HEK293 (cell line): ENCODE data around the gene MRPL4.

Experiments used
- CTCF ChIA-PET: fragments of 350-600 bp; formaldehyde crosslinking; extraction: SDS; loops from one replicate; lab custom pipeline; 2021; ENCODE audit warnings: antibody characterized with exemption; lab: Yijun Ruan, JAX
- POLR2A ChIA-PET: fragments of 300-600 bp; formaldehyde crosslinking; extraction: SDS; loops from one replicate; lab custom pipeline; 2020; ENCODE audit warnings: antibody characterized with exemption, inconsistent platforms; lab: Yijun Ruan, JAX
- H3K27ac ChIP-seq: fragments of 200-500 bp; sonication (Bioruptor generic); 2 replicates; pipeline ENCODE4 v1.5.1; 2014; ENCODE audit warnings: low read depth, low read length, control low read depth, inconsistent platforms; ENCODE audit errors: extremely low read depth
- H3K36me3 ChIP-seq, 2 experiments: fragments of 200-500 bp in 1 of 2; sonication (Bioruptor generic) in 1 of 2; 1 replicate in 1 of 2; 2 replicates in 1 of 2; pipeline ENCODE4 v1.5.1; 2014 to 2017; ENCODE audit warnings: inconsistent platforms in 2 of 2, low read length in 2 of 2; ENCODE audit not compliant: control insufficient read depth in 2 of 2, insufficient read depth in 1 of 2
- H3K4me1 ChIP-seq: fragments of 200-500 bp; sonication (Bioruptor generic); 2 replicates; pipeline ENCODE4 v1.5.1; 2014; ENCODE audit warnings: mild to moderate bottlenecking, low read length, inconsistent platforms; ENCODE audit not compliant: control insufficient read depth, insufficient read depth
- H3K4me3 ChIP-seq: 2 replicates; pipeline ENCODE4 v1.5.1; 2011; ENCODE audit warnings: low read depth, mild to moderate bottlenecking, control low read depth, low read length, moderate library complexity
- H3K9me3 ChIP-seq: fragments of 200-500 bp; sonication (Bioruptor generic); 2 replicates; pipeline ENCODE4 v1.5.1; 2014; ENCODE audit warnings: low read depth, low read length, inconsistent platforms; ENCODE audit not compliant: control insufficient read depth, insufficient read depth
- GLIS1 ChIP-seq: fragments of 450-650 bp; formaldehyde crosslinking; IDR thresholded peaks from 2 replicates; pipeline ENCODE4 v1.5.1; 2016; ENCODE audit warnings: missing biosample characterization, missing genetic modification characterization
- IKZF3 ChIP-seq: fragments of 450-650 bp; IDR thresholded peaks from 2 replicates; pipeline ENCODE4 v1.5.0; 2018; ENCODE audit warnings: missing biosample characterization, mild to moderate bottlenecking, missing genetic modification characterization, moderate library complexity
- MYNN ChIP-seq: fragments of 450-650 bp; formaldehyde crosslinking; IDR thresholded peaks from 2 replicates; pipeline ENCODE4 v1.5.1; 2016; ENCODE audit warnings: missing biosample characterization, missing genetic modification characterization, borderline replicate concordance
- SP2 ChIP-seq: fragments of 450-650 bp; formaldehyde crosslinking; IDR thresholded peaks from 2 replicates; pipeline ENCODE4 v1.5.1; 2016; ENCODE audit warnings: missing biosample characterization, missing genetic modification characterization
- SP7 ChIP-seq: fragments of 450-650 bp; formaldehyde crosslinking; IDR thresholded peaks from 2 replicates; pipeline ENCODE4 v1.5.1; 2016; ENCODE audit warnings: missing biosample characterization, missing genetic modification characterization
- ZBTB48 ChIP-seq: fragments of 450-650 bp; formaldehyde crosslinking; IDR thresholded peaks from 2 replicates; pipeline ENCODE4 v1.5.1; 2016; ENCODE audit warnings: missing biosample characterization, missing genetic modification characterization
- ZEB2 ChIP-seq: fragments of 450-650 bp; formaldehyde crosslinking; IDR thresholded peaks from 2 replicates; pipeline ENCODE4 v1.5.1; 2016; ENCODE audit warnings: missing biosample characterization, missing genetic modification characterization
- ZNF184 ChIP-seq: fragments of 450-650 bp; IDR thresholded peaks from 2 replicates; pipeline ENCODE4 v1.5.1; 2018; ENCODE audit warnings: missing biosample characterization, mild to moderate bottlenecking, missing genetic modification characterization
- ZNF223 ChIP-seq: fragments of 450-650 bp; formaldehyde crosslinking; IDR thresholded peaks from 2 replicates; pipeline ENCODE4 v1.5.1; 2016; ENCODE audit warnings: missing biosample characterization, missing genetic modification characterization
- ZNF239 ChIP-seq: fragments of 450-650 bp; formaldehyde crosslinking; IDR thresholded peaks from 2 replicates; pipeline ENCODE4 v1.5.1; 2016; ENCODE audit warnings: missing biosample characterization, missing genetic modification characterization
- ZNF350 ChIP-seq: fragments of 450-650 bp; formaldehyde crosslinking; IDR thresholded peaks from 2 replicates; pipeline ENCODE4 v1.5.0; 2017; ENCODE audit warnings: missing biosample characterization, mild to moderate bottlenecking, missing genetic modification characterization
- ZNF529 ChIP-seq: fragments of 450-650 bp; formaldehyde crosslinking; IDR thresholded peaks from 2 replicates; pipeline ENCODE4 v1.5.1; 2017; ENCODE audit warnings: missing genetic modification characterization, missing biosample characterization; ENCODE audit not compliant: insufficient replicate concordance
- ZNF544 ChIP-seq: fragments of 450-650 bp; formaldehyde crosslinking; IDR thresholded peaks from 2 replicates; pipeline ENCODE4 v1.5.0; 2017; ENCODE audit warnings: missing biosample characterization, missing genetic modification characterization
- ZNF560 ChIP-seq: fragments of 450-650 bp; formaldehyde crosslinking; IDR thresholded peaks from 2 replicates; pipeline ENCODE4 v1.5.1; 2017; ENCODE audit warnings: missing biosample characterization, missing genetic modification characterization, borderline replicate concordance
- ZNF596 ChIP-seq: fragments of 450-650 bp; IDR thresholded peaks from 2 replicates; pipeline ENCODE4 v1.5.0; 2018; ENCODE audit warnings: missing biosample characterization, mild to moderate bottlenecking, missing genetic modification characterization, moderate library complexity
- ZNF660 ChIP-seq: fragments of 450-650 bp; IDR thresholded peaks from 2 replicates; pipeline ENCODE4 v1.5.1; 2018; ENCODE audit warnings: missing biosample characterization, mild to moderate bottlenecking, missing genetic modification characterization
- ZSCAN16 ChIP-seq: fragments of 450-650 bp; formaldehyde crosslinking; IDR thresholded peaks from 2 replicates; pipeline ENCODE4 v1.5.1; 2016; ENCODE audit warnings: missing biosample characterization, missing genetic modification characterization
- ZXDB ChIP-seq: fragments of 450-650 bp; formaldehyde crosslinking; IDR thresholded peaks from 2 replicates; pipeline ENCODE4 v1.5.1; 2016; ENCODE audit warnings: missing biosample characterization, missing genetic modification characterization
- TF ChIP-seq, protein P1 (sequence below): fragments of 450-650 bp; formaldehyde crosslinking; IDR thresholded peaks from 2 replicates; pipeline ENCODE4 v1.5.1; 2016; ENCODE audit warnings: missing biosample characterization, missing genetic modification characterization, borderline replicate concordance
- TF ChIP-seq, protein P2 (sequence below): fragments of 450-650 bp; formaldehyde crosslinking; IDR thresholded peaks from 2 replicates; pipeline ENCODE4 v1.5.1; 2016; ENCODE audit warnings: missing biosample characterization, missing genetic modification characterization, borderline replicate concordance
- TF ChIP-seq, protein P3 (sequence below): fragments of 450-650 bp; formaldehyde crosslinking; IDR thresholded peaks from 2 replicates; pipeline ENCODE4 v1.5.1; 2016; ENCODE audit warnings: missing biosample characterization, missing genetic modification characterization
- TF ChIP-seq, protein P4 (sequence below): IDR thresholded peaks from 2 replicates; pipeline ENCODE4 v1.6.1; 2011; ENCODE audit warnings: mild to moderate bottlenecking, low read depth, low read length, borderline replicate concordance

MRPL4 gene

DNA sequence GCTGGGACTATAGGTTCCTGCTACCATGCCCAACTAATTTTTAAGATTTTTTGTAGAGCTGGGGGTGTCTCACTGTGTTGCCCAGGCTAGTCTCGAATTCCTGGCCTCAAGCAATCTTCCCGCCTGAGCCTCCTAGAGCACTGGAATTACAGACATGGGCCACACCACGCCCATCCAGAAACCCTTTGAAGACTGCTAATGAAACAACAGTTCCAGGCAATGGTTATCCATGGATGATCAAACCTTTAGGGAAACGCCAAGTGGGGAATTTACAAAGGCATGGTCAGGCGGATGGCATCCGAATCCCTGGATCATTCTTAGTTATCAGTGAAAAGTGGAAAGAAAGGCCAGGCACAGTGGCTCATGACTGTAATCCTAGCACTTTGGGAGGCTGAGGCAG, 40.3 kb upstream of the MRPL4 start:
- no peaks in the 10 kb centered on the region for H3K4me1 ChIP-seq
- ChIA-PET CTCF (no interaction called here), POLR2A (no interaction called here)
- no peaks in the 10 kb centered on the region for H3K36me3 ChIP-seq
- H3K4me3 ChIP-seq = no peak overlapping the region
- H3K27ac ChIP-seq = no peak overlapping the region
- TF ChIP-seq ZXDB (tag by site-specific recombination) = no peak
- TF ChIP-seq SP7 (tag by site-specific recombination) = no peak
- TF ChIP-seq ZNF596 = no peak
- TF ChIP-seq ZNF660 (tag by site-specific recombination) = no peak
- TF ChIP-seq SP2 = no peak
- no peak for TF ChIP-seq ZNF529 (tag by site-specific recombination)
- no peak for TF ChIP-seq ZNF223
- no peak for TF ChIP-seq ZNF560 (tag by site-specific recombination)
- TF ChIP-seq, protein P1, sequence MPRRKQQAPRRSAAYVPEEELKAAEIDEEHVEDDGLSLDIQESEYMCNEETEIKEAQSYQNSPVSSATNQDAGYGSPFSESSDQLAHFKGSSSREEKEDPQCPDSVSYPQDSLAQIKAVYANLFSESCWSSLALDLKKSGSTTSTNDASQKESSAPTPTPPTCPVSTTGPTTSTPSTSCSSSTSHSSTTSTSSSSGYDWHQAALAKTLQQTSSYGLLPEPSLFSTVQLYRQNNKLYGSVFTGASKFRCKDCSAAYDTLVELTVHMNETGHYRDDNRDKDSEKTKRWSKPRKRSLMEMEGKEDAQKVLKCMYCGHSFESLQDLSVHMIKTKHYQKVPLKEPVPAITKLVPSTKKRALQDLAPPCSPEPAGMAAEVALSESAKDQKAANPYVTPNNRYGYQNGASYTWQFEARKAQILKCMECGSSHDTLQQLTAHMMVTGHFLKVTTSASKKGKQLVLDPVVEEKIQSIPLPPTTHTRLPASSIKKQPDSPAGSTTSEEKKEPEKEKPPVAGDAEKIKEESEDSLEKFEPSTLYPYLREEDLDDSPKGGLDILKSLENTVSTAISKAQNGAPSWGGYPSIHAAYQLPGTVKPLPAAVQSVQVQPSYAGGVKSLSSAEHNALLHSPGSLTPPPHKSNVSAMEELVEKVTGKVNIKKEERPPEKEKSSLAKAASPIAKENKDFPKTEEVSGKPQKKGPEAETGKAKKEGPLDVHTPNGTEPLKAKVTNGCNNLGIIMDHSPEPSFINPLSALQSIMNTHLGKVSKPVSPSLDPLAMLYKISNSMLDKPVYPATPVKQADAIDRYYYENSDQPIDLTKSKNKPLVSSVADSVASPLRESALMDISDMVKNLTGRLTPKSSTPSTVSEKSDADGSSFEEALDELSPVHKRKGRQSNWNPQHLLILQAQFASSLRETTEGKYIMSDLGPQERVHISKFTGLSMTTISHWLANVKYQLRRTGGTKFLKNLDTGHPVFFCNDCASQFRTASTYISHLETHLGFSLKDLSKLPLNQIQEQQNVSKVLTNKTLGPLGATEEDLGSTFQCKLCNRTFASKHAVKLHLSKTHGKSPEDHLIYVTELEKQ (tag by site-specific recombination) = no peak
- TF ChIP-seq, protein P2, sequence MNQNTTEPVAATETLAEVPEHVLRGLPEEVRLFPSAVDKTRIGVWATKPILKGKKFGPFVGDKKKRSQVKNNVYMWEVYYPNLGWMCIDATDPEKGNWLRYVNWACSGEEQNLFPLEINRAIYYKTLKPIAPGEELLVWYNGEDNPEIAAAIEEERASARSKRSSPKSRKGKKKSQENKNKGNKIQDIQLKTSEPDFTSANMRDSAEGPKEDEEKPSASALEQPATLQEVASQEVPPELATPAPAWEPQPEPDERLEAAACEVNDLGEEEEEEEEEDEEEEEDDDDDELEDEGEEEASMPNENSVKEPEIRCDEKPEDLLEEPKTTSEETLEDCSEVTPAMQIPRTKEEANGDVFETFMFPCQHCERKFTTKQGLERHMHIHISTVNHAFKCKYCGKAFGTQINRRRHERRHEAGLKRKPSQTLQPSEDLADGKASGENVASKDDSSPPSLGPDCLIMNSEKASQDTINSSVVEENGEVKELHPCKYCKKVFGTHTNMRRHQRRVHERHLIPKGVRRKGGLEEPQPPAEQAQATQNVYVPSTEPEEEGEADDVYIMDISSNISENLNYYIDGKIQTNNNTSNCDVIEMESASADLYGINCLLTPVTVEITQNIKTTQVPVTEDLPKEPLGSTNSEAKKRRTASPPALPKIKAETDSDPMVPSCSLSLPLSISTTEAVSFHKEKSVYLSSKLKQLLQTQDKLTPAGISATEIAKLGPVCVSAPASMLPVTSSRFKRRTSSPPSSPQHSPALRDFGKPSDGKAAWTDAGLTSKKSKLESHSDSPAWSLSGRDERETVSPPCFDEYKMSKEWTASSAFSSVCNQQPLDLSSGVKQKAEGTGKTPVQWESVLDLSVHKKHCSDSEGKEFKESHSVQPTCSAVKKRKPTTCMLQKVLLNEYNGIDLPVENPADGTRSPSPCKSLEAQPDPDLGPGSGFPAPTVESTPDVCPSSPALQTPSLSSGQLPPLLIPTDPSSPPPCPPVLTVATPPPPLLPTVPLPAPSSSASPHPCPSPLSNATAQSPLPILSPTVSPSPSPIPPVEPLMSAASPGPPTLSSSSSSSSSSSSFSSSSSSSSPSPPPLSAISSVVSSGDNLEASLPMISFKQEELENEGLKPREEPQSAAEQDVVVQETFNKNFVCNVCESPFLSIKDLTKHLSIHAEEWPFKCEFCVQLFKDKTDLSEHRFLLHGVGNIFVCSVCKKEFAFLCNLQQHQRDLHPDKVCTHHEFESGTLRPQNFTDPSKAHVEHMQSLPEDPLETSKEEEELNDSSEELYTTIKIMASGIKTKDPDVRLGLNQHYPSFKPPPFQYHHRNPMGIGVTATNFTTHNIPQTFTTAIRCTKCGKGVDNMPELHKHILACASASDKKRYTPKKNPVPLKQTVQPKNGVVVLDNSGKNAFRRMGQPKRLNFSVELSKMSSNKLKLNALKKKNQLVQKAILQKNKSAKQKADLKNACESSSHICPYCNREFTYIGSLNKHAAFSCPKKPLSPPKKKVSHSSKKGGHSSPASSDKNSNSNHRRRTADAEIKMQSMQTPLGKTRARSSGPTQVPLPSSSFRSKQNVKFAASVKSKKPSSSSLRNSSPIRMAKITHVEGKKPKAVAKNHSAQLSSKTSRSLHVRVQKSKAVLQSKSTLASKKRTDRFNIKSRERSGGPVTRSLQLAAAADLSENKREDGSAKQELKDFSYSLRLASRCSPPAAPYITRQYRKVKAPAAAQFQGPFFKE (tag by site-specific recombination) = no peak
- TF ChIP-seq ZNF350 = no peak
- TF ChIP-seq MYNN (tag by site-specific recombination) = no peak
- TF ChIP-seq ZSCAN16 = no peak
- no peak for TF ChIP-seq IKZF3
- no peak for TF ChIP-seq GLIS1
- no peak for TF ChIP-seq ZEB2
- no peak for TF ChIP-seq ZBTB48 (tag by site-specific recombination)
- no peak for TF ChIP-seq ZNF184 (tag by site-specific recombination)
- TF ChIP-seq ZNF544 = no peak
- no peaks in the 10 kb centered on the region for H3K9me3 ChIP-seq

DNA sequence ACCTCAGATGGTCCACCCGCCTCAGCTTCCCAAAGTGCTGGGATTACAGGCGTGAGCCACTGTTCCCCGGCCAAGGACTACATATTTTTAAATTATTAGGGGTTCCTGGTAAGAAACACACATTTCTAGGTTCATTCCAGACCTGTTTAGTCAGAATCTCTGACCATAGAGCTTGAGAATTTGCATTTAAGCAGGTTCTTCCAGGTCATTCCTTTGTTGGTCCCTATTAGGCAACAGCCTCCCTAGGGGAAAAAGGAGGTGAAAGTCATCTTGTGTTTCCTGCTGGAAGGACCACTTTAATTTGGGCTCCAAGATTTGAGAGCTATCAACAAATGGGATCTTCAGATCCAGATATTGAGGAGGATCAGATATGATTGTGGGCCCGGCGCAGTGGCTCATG, 37.2 kb upstream of the MRPL4 start:
- H3K27ac ChIP-seq = no peak overlapping the region
- no peaks in the 10 kb centered on the region for H3K4me1 ChIP-seq
- ChIA-PET POLR2A (interaction anchor here (1.1 kb wide), 1 partner anchor 20 kb away, joined by 3 read pairs; the partner anchor contains the start of gene DNMT1), CTCF (interaction anchor here (0.7 to 2.1 kb wide), 4 partner anchors 13 to 430 kb away, joined by 3 to 9 read pairs (median 4); no protein-coding TSS in a partner anchor)
- no peaks in the 10 kb centered on the region for H3K9me3 ChIP-seq
- no peaks in the 10 kb centered on the region for H3K36me3 ChIP-seq
- no peak overlapping the region for H3K4me3 ChIP-seq
- TF ChIP-seq, protein P3, sequence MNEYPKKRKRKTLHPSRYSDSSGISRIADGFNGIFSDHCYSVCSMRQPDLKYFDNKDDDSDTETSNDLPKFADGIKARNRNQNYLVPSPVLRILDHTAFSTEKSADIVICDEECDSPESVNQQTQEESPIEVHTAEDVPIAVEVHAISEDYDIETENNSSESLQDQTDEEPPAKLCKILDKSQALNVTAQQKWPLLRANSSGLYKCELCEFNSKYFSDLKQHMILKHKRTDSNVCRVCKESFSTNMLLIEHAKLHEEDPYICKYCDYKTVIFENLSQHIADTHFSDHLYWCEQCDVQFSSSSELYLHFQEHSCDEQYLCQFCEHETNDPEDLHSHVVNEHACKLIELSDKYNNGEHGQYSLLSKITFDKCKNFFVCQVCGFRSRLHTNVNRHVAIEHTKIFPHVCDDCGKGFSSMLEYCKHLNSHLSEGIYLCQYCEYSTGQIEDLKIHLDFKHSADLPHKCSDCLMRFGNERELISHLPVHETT (tag by site-specific recombination) = no peak
- TF ChIP-seq, protein P4, sequence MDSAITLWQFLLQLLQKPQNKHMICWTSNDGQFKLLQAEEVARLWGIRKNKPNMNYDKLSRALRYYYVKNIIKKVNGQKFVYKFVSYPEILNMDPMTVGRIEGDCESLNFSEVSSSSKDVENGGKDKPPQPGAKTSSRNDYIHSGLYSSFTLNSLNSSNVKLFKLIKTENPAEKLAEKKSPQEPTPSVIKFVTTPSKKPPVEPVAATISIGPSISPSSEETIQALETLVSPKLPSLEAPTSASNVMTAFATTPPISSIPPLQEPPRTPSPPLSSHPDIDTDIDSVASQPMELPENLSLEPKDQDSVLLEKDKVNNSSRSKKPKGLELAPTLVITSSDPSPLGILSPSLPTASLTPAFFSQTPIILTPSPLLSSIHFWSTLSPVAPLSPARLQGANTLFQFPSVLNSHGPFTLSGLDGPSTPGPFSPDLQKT = no peak
- TF ChIP-seq ZNF239 = no peak
